ENCODE data around the gene ZNF71.

The ZNF71 gene

GRCh38 chr19:56594783-56595547 lies at the start of gene ZNF71:
TSS of gene ZNF71 (plus strand) at chr19:56595302. CDS start at chr19:56601559, 6,257 bp downstream.
- DNase-seq: peak; percentile 86

- no peak for DNase-seq
Measured at GRCh38 chr19:56547535-56547934, 47.6 kb upstream of the ZNF71 start.

- DNase-seq: no peak
Measured at GRCh38 chr19:56554272-56554869, 40.7 kb upstream of the ZNF71 start.

GRCh38 chr19:56562766-56563165 lies 32.3 kb upstream of the ZNF71 start:
- no peak for DNase-seq

- DNase-seq: peak; percentile 16 to 29
Measured at GRCh38 chr19:56566904-56567273, 28.2 kb upstream of the ZNF71 start.

GRCh38 chr19:56567274-56568120 lies 27.6 kb upstream of the ZNF71 start, which contains the start of gene ZNF470:
TSS of gene ZNF470 (plus strand) at chr19:56567468. CDS start at chr19:56570312, 2,844 bp downstream.
- peak; percentile 82 to 87 for DNase-seq

GRCh38 chr19:56572589-56572988 lies 22.5 kb upstream of the ZNF71 start:
- no peak for DNase-seq

GRCh38 chr19:56573914-56574313 lies 21.2 kb upstream of the ZNF71 start:
- DNase-seq: no peak

- no peak for DNase-seq
Measured at GRCh38 chr19:56577719-56578602, 17.1 kb upstream of the ZNF71 start.

GRCh38 chr19:56594446-56594782 lies 688 bp upstream of the ZNF71 start:
- no peak for DNase-seq

- no peak for DNase-seq
Measured at GRCh38 chr19:56595548-56595899, 422 bp downstream of the ZNF71 start.

GRCh38 chr19:56596676-56597075 lies 1.6 kb downstream of the ZNF71 start:
- DNase-seq: no peak

GRCh38 chr19:56597696-56598095 lies 2.6 kb downstream of the ZNF71 start:
- DNase-seq: no peak

GRCh38 chr19:56601375-56601774 lies 6.3 kb downstream of the ZNF71 start:
- DNase-seq: no peak

GRCh38 chr19:56603829-56604228 lies 8.7 kb downstream of the ZNF71 start:
- DNase-seq: no peak

- no peak for DNase-seq
Measured at GRCh38 chr19:56608274-56608964, 13.3 kb downstream of the ZNF71 start.

- no peak for DNase-seq
Measured at GRCh38 chr19:56611288-56611687, 16.2 kb downstream of the ZNF71 start.

GRCh38 chr19:56612737-56613136 lies 17.6 kb downstream of the ZNF71 start:
- DNase-seq: no peak

- no peak for DNase-seq
Measured at GRCh38 chr19:56613639-56614038, 18.5 kb downstream of the ZNF71 start.

- DNase-seq: no peak
Measured at GRCh38 chr19:56617531-56617930, 22.4 kb downstream of the ZNF71 start.

GRCh38 chr19:56619121-56619520 lies 24.0 kb downstream of the ZNF71 start:
- DNase-seq: no peak

GRCh38 chr19:56622374-56622773 lies 27.3 kb downstream of the ZNF71 start:
- DNase-seq: no peak
